T47D (cell line): ENCODE measurements around the gene LRMDA.

Experiments
- DNase-seq, 2 experiments: peaks; one replicate each; pipeline versions ENCODE4 v3.0.0 to v3.0.0-alpha.2; 2011 to 2012; ENCODE audit warnings: low read depth in 1 of 2, low spot score in 1 of 2
- JUND ChIP-seq: IDR thresholded peaks from 2 replicates; pipeline ENCODE4 v1.6.1; 2012; ENCODE audit warnings: low read depth
- in situ Hi-C: cut with HindIII; loops from 2 replicates; pipeline ENCODE4 v1.10.0; 2016; ENCODE audit warnings: low sequenced_read_pairs, low pct_unique_long_range_greater_than_20kb

The LRMDA gene

GRCh38 chr10:76479103-76479790 is 1047.8 kb downstream of the LRMDA start:
- no peak for DNase-seq
- in situ Hi-C loops = no loop called here
- no peak for TF ChIP-seq JUND

GRCh38 chr10:76481178-76481577 is 1049.8 kb downstream of the LRMDA start:
- no peak for TF ChIP-seq JUND
- no peak for DNase-seq
- in situ Hi-C loops = no loop called here

- DNase-seq = no peak
- in situ Hi-C loops = no loop called here
- no peak for TF ChIP-seq JUND
Measured at GRCh38 chr10:76487582-76487981, 1056.2 kb downstream of the LRMDA start.

GRCh38 chr10:76488602-76489001 is 1057.2 kb downstream of the LRMDA start:
- in situ Hi-C loops = no loop called here
- no peak for DNase-seq
- no peak for TF ChIP-seq JUND

- DNase-seq = no peak
- no peak for TF ChIP-seq JUND
- in situ Hi-C loops = no loop called here
Measured at GRCh38 chr10:76491216-76491615, 1059.8 kb downstream of the LRMDA start.

- in situ Hi-C loops = no loop called here
- no peak for TF ChIP-seq JUND
- DNase-seq = no peak
Measured at GRCh38 chr10:76492026-76492425, 1060.6 kb downstream of the LRMDA start.

GRCh38 chr10:76492678-76493472 is 1061.5 kb downstream of the LRMDA start:
- in situ Hi-C loops = no loop called here
- DNase-seq = no peak
- no peak for TF ChIP-seq JUND

GRCh38 chr10:76497666-76498065 is 1066.2 kb downstream of the LRMDA start:
- in situ Hi-C loops = no loop called here
- no peak for TF ChIP-seq JUND
- no peak for DNase-seq

- DNase-seq = no peak
- in situ Hi-C loops = no loop called here
- TF ChIP-seq JUND = no peak
Measured at GRCh38 chr10:76504823-76505222, 1073.4 kb downstream of the LRMDA start.

- in situ Hi-C loops = no loop called here
- no peak for TF ChIP-seq JUND
- no peak for DNase-seq
Measured at GRCh38 chr10:76509446-76509845, 1078.0 kb downstream of the LRMDA start.

- no peak for TF ChIP-seq JUND
- no peak for DNase-seq
- in situ Hi-C loops = no loop called here
Measured at GRCh38 chr10:76514321-76514720, 1082.9 kb downstream of the LRMDA start.

GRCh38 chr10:76514869-76515268 is 1083.4 kb downstream of the LRMDA start:
- in situ Hi-C loops = no loop called here
- no peak for DNase-seq
- no peak for TF ChIP-seq JUND

- DNase-seq = no peak
- in situ Hi-C loops = no loop called here
- no peak for TF ChIP-seq JUND
Measured at GRCh38 chr10:76522547-76522946, 1091.1 kb downstream of the LRMDA start.
